ENCODE data around the gene VARS1.

The VARS1 gene

GRCh38 chr6:31792090-31792374 lies 3.5 kb downstream of the VARS1 start:
- DNase-seq, result no peak

- DNase-seq, result peak; percentile 57
These were observed 4.0 kb downstream of the VARS1 start for GRCh38 chr6:31791324-31792089.

DNA sequence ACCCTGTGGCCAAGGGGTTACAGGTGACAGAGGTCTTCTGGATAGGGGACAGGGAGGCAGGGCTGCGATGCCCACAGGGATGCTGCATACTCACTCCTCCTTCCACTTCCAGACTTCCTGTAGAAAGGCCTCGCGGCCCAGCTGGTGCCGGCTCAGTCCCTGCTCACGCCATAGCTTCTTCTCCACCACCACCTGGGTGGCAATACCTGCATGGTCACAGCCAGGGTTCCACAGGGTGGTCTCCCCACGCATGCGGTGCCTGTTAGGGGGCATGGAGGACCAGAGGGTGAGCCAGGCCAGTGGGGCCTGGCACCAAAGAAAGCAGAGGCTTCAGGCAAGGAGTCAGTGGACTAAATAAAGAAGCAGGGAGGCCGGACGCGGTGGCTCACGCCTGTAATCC lies 10.1 kb downstream of the VARS1 start:
- DNase-seq, result no peak

DNA sequence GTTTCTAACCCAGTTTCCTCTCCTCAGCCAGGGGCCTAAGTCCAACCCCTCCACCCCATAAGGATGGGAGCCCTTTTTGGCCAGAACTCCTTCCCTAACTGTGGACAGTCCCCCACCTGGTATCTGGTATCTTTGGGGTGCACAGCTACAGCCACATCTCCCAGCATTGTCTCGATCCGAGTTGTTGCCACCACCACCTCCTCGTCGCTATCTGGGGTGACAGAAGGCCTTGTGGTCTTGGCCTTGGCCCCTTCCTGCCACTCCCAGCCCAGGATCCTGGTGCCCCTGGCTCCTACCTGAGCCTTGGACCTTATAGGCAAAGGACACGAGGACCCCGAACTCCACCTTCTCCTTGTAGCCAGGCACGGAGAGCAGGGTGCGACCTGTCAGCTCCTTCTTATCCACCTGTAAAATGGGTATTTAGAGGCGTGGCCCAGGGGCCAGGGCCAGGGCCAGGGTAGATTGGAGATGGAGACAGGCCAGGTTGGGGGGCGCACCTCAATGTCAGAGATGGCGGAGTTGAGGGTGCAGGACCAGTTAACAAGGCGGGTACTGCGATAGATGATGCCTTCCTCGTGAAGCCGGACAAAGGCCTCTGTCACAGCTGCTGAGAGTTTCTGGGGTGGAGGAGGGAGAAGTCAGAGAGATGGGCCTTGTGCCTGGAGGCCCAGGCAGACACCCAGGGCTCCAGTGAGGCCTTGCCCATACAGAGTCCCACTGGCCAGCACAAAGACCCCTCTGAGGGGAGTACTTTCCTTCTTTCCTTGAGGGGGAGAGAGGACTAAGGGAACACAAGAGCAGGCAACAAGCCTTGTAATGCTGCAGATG lies 11.2 kb downstream of the VARS1 start:
- DNase-seq, result no peak

- no peak for DNase-seq
These were observed 13.3 kb downstream of the VARS1 start for GRCh38 chr6:31782126-31782855.

DNA sequence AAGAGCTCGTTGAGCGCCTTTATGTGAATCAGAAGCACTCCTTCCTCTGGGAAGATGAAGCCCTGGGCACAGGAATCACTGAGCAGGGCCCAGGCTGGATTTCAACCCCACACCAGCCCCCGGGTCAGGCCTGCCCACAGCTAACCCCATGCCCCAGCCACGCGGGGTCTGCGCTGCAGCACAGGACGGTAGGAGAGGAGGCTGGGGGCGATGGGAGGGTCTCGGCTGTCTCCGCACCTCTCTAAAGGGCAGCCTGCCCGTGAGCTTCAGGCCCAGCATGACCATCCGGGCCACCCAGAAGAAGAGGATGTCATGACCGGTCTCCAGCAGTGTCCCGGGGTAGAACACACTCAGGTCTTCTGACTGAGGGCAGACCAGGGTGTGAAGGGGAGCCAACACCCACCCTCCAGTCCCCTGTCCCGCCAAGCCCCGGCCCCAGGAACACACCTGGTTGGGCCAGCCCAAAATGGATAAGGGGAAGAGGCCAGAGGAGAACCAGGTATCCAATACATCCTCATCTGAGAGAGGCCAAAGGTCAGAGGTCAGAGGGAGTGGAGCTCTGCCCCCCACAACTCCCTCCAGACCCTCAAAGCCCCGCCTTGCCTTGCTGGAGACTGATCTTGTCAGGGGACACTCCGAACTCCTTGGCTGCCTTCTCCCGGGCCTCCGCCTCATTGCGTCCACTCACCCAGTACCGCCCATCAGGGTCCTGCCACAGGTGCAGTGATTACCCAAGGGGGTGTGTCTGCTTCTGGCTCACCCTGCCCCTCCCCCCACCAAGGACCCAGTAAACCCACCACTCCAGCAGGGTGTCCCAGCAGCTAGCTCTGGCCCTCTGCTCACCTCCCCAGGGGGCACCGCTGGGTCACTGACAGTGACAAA lies 14.1 kb downstream of the VARS1 start:
- no peak for DNase-seq

DNA sequence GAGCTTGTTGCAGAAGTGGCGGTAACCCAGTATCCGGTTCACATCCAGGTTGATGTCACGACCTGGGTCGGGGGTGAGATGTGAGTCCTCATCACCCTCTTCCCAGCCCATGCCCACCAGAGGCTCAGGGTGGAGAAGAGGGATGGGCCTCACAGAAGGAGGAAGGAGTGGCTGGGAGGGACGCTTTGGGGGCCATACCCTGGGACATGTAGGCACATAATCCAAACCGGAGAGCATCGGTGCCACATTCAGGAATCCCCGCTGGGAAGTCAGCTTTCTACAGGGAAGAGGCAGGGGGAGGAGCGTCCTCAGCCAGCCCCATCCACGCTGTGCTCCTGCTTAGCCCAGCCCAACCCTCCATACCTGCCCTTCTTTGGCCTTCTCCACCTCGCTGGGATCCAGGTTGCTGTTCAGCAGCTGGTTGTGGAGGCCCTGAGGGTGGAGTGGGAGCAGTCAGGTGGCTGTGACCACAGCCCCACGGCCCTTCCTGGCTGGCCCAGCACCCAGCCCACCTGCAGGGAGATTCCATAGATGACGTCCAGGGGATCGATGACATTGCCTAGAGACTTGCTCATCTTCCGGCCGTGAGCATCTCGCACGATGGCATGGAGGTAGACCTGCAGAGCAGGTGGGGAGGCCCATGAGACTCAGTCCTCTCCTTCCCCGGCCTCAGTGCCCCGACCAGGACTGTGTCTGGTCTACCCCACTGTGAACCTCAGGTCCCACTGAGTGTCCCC lies 14.9 kb downstream of the VARS1 start:
- no peak for DNase-seq

- DNase-seq, result no peak
These were observed 15.6 kb downstream of the VARS1 start for GRCh38 chr6:31779908-31780307.

GRCh38 chr6:31778999-31779885 lies 16.3 kb downstream of the VARS1 start:
- no peak for DNase-seq

DNA sequence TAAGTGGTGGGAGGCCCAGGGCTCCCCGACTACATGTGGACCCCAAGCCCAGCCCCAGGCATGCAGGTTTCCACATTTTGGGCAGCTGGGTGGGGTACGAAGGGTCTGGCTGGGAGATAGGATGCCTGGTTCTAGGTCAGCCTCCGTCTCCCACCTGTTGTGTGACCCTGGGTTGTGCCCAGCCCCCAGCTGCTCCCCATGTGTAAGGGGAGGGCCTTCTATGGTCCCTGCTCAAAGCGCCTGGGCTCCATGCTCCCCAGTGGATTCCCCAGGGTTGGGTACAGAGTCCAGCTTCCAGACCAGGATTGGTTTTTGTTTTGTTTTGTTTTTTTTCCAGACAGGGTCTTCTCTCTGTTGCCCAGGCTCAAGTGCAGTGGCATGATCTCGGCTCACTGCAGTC lies 17.4 kb downstream of the VARS1 start:
- no peak for DNase-seq

- no peak for DNase-seq
These were observed 17.9 kb downstream of the VARS1 start for GRCh38 chr6:31777667-31778050.

DNA sequence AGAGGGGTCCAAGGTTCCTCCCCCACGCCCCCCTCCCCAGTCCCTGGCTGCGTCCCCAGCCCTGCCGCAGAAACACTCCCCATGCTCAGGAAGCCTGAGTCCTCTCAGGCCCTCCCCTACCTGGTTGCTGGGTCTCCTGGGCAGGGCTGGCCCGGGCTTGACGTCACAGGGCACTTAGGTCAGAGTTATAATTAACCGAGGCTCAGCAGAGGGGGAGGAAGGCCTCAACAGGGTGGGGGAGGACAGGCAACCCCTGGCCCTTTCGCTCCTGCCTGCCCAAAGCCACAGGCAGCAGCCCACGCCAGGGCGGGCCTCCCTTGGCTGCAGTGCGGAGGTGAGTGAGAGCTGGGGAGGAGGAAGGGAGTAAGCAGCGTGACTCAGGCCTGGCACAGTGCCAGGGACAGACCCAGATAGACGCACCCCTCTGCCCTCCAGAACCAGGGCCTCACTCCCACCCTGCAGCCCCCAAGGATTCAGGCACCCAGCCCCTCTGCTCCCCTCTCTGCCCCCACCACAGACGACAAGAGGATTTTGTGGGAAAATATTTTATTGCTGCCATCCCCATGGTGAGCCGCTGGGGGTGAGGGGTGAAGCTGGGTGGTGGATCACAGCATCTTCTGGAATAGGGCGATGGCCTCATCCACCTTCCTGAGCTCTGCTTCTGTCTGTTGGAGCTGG lies 18.4 kb downstream of the VARS1 start, which contains the start of gene VWA7:
Gene VWA7 (minus strand): TSS at position 340 of the 678 bp plus-strand sequence. CDS start 549 bp downstream, outside the sequence.
- peak; percentile 77 for DNase-seq

DNA sequence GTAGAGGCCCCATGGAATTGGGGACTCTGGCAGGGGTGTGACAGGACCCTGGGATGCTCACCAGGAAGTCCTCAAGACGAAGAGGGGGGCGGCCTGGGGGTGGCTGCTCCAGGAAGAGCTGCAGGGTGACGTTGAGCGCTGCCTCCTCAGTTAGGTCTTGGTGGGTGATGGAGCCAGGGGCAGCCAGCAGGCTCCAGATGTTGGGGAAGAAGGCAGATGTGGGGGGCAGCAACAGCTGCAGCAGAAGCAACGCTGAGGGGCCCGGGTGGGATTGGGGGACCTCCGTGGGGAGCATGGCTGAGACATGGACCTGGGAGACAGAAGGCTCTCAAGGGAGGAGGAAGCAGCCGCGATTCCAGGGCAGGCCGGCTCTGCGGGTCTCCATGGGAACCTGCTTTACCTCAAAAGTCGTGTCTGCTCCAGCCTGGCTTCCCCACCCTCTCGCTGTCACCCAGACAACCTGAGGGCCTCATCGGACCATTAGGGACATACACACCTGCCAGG lies 19.0 kb downstream of the VARS1 start:
- DNase-seq, result no peak

GRCh38 chr6:31775633-31776484 lies 19.7 kb downstream of the VARS1 start:
- no peak for DNase-seq

GRCh38 chr6:31775184-31775583 lies 20.4 kb downstream of the VARS1 start:
- no peak for DNase-seq

GRCh38 chr6:31771992-31772358 lies 23.6 kb downstream of the VARS1 start:
- no peak for DNase-seq

- DNase-seq, result no peak
These were observed 24.7 kb downstream of the VARS1 start for GRCh38 chr6:31770860-31771259.

DNA sequence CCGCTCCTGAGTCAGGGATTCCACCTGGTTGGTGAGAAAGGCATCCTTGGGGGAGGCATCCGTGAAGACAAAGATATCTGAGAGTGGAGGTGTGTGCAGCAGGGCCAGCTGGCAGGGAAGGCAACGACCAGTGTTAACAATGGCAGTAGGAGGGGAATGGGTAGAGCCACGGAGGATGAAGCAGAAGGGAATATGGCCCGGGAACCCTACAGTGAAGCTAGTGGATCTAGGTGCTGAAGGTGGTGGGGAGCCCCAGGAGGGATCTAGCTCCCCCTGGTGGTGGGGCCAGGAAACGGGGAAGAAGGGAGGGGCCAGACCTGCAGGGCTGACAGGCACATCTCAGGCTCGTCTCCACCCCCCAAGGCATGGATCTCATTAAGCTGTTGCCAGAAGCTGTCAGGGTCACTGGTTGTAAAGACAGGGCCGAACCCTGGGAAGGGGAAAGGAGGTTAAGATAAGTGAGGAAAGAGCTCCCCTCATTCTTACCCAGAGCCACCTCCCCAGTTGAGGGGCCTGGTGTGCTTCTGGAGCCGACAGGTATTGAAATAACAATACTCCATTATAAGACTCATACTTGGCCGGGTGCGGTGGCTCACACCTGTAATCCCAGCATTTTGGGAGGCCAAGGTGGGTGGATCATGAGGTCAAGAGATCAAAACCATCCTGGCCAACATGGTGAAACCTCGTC lies 25.7 kb downstream of the VARS1 start:
- DNase-seq, result peak; percentile 88
